Sigmoid colon (tissue), 4 donors: ENCODE data around the gene TTN.

ENCODE experiments used
- EP300 ChIP-seq, 4 donors: sonication (generic); formaldehyde crosslinking; IDR thresholded peaks; one replicate each; pipeline ENCODE4 v1.6.1; 2017; ENCODE audit warnings: antibody characterized with exemption in 4 of 4
- POLR2A ChIP-seq, 2 donors: fragments of 450-650 bp; IDR thresholded peaks; one replicate each; pipeline ENCODE4 v1.6.1; 2016; ENCODE audit warnings: antibody characterized with exemption in 2 of 2, mild to moderate bottlenecking in 2 of 2, moderate library complexity in 2 of 2
- TF ChIP-seq, protein P1 (sequence below), 4 experiments: fragments of 450-650 bp in 3 of 4; fragments of 200-600 bp in 1 of 4; IDR thresholded peaks; one replicate each; pipeline ENCODE4 v1.5.1; 2016 to 2019; ENCODE audit warnings: antibody characterized with exemption in 4 of 4, mild to moderate bottlenecking in 3 of 4, moderate library complexity in 2 of 4

DNA sequence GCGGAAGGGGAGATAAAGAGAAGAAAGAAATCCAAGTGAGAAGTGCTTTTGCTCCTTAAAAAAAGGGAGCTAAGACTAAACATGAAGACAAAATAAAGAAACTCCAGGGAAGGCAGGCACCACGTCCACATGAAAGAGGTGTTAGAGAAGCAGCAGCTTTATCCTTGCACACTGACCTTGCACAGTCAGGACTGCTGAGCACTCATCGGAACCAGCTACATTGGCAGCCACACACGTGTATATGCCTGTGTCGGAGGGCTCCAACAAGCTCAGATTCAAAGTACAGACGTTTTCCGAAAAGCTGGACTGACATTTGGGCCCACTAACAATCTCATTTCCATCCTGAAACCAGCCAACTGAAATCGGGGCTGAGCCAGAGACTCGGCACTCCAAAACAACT lies 88.2 kb downstream of the TTN start:
- TF ChIP-seq POLR2A (IDR thresholded peaks at IDR 0.05) (no peak), EP300 (IDR thresholded peaks at IDR 0.05) (no peak)
- TF ChIP-seq, protein P1, sequence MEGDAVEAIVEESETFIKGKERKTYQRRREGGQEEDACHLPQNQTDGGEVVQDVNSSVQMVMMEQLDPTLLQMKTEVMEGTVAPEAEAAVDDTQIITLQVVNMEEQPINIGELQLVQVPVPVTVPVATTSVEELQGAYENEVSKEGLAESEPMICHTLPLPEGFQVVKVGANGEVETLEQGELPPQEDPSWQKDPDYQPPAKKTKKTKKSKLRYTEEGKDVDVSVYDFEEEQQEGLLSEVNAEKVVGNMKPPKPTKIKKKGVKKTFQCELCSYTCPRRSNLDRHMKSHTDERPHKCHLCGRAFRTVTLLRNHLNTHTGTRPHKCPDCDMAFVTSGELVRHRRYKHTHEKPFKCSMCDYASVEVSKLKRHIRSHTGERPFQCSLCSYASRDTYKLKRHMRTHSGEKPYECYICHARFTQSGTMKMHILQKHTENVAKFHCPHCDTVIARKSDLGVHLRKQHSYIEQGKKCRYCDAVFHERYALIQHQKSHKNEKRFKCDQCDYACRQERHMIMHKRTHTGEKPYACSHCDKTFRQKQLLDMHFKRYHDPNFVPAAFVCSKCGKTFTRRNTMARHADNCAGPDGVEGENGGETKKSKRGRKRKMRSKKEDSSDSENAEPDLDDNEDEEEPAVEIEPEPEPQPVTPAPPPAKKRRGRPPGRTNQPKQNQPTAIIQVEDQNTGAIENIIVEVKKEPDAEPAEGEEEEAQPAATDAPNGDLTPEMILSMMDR (IDR thresholded peaks at IDR 0.05) = no peak
